ENCODE measurements around the gene KLF4. TPM values are rescaled to one million over a fixed set of nuclear protein-coding genes. Genes with fewer than 3 reads are reported as not detected.

The KLF4 gene
- total RNA-seq, 1 donor from 2014 or later: 28.0 TPM

DNA sequence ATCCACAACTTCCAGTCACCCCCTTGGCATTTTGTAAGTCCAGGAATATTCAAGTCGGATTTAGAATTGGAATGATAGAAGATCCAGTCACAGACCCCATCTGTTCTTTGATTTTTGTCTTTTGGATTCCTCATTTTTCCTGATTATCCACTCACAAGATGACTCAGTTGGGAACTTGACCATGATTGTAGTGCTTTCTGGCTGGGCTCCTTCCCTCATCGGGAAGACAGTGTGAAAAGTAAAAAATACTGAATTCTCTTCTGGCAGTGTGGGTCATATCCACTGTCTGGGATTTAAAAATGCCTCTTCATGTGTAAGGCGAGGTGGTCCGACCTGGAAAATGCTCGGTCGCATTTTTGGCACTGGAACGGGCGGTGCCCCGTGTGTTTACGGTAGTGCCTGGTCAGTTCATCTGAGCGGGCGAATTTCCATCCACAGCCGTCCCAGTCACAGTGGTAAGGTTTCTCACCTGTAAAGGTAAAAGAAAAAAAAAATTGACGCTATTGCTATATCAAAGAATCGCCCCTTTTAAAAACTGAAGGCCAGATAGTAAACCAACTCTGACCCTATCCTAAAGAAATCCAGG is 4.0 kb downstream of the KLF4 start:
- H3K4me1 ChIP-seq: peaks cover 54% of the 10 kb centered on the region
- intact Hi-C loops (cut with micrococcal nuclease): loop anchor here (5.0 kb wide), 1 partner anchor 152 kb away; no protein-coding TSS in a partner anchor

GRCh38 chr9:107484117-107484723 is 5.3 kb downstream of the KLF4 start:
- peaks cover 21% of the 10 kb centered on the region for H3K36me3 ChIP-seq
- peak overlapping the region; percentile 77 for H3K4me3 ChIP-seq

More for the DNA sequence above, 4.0 kb downstream of the KLF4 start:
- Histone ChIP-seq H3K27ac (replicated peaks) (peak overlapping the region; percentile 98), H3K4me3 (peak overlapping the region; percentile 77), H3K9me3 (replicated peaks) (no peaks in the 10 kb centered on the region), H3K36me3 (peaks cover 21% of the 10 kb centered on the region), H3K27me3 (ENCODE audit: low read depth) (no peaks in the 10 kb centered on the region)
- no peak for DNase-seq
- TF ChIP-seq, protein P1, sequence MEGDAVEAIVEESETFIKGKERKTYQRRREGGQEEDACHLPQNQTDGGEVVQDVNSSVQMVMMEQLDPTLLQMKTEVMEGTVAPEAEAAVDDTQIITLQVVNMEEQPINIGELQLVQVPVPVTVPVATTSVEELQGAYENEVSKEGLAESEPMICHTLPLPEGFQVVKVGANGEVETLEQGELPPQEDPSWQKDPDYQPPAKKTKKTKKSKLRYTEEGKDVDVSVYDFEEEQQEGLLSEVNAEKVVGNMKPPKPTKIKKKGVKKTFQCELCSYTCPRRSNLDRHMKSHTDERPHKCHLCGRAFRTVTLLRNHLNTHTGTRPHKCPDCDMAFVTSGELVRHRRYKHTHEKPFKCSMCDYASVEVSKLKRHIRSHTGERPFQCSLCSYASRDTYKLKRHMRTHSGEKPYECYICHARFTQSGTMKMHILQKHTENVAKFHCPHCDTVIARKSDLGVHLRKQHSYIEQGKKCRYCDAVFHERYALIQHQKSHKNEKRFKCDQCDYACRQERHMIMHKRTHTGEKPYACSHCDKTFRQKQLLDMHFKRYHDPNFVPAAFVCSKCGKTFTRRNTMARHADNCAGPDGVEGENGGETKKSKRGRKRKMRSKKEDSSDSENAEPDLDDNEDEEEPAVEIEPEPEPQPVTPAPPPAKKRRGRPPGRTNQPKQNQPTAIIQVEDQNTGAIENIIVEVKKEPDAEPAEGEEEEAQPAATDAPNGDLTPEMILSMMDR (IDR thresholded peaks at IDR 0.05; ENCODE audit: borderline replicate concordance): no peak

DNA sequence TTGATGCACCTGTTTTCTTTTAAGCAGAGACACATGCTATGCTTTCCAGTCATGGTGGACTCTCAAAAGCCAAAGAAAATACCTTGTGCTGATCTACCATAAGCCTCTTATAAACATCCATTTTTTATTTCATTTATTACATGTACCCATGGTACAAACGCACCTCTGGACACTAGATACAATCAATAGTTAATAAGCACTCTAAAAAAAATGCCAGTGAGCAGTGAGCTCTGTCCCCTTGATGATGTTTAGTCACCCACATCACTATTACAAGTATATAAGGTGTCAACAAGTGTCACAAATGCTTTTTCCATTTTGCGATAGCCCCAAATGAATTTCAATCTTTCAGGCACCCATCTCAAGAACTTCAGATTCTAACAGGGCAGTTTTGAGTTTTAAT is 5.9 kb downstream of the KLF4 start:
- intact Hi-C loops (cut with micrococcal nuclease): loop anchor here (5.0 kb wide), 1 partner anchor 789 kb away; no protein-coding TSS in a partner anchor
- H3K4me1 ChIP-seq: peaks cover 39% of the 10 kb centered on the region
- H3K36me3 ChIP-seq: peaks cover 21% of the 10 kb centered on the region
- H3K9me3 ChIP-seq (replicated peaks): no peaks in the 10 kb centered on the region
- no peaks in the 10 kb centered on the region for H3K27me3 ChIP-seq (ENCODE audit: low read depth)
- no peak for DNase-seq
- peak overlapping the region; percentile 98 for H3K27ac ChIP-seq (replicated peaks)
- H3K4me3 ChIP-seq: peak overlapping the region; percentile 77
- TF ChIP-seq, protein P1 (IDR thresholded peaks at IDR 0.05; ENCODE audit: borderline replicate concordance): no peak

More at GRCh38 chr9:107484117-107484723, 5.3 kb downstream of the KLF4 start:
- no peaks in the 10 kb centered on the region for H3K9me3 ChIP-seq (replicated peaks)
- no peaks in the 10 kb centered on the region for H3K27me3 ChIP-seq (ENCODE audit: low read depth)
- TF ChIP-seq, protein P1 (IDR thresholded peaks at IDR 0.05; ENCODE audit: borderline replicate concordance): peak; percentile 72
- DNase-seq: no peak
- H3K4me1 ChIP-seq: peaks cover 44% of the 10 kb centered on the region
- intact Hi-C loops (cut with micrococcal nuclease): loop anchor here (5.0 kb wide), 1 partner anchor 788 kb away; no protein-coding TSS in a partner anchor
- peak overlapping the region; percentile 98 for H3K27ac ChIP-seq (replicated peaks)

GRCh38 chr9:107481035-107481434 is 8.5 kb downstream of the KLF4 start:
- Histone ChIP-seq H3K36me3 (peaks cover 13% of the 10 kb centered on the region), H3K27me3 (ENCODE audit: low read depth) (no peaks in the 10 kb centered on the region), H3K27ac (replicated peaks) (peak overlapping the region; percentile 20), H3K9me3 (replicated peaks) (no peaks in the 10 kb centered on the region), H3K4me3 (no peak overlapping the region), H3K4me1 (peaks cover 17% of the 10 kb centered on the region)
- intact Hi-C loops (cut with micrococcal nuclease): loop anchor here (5.0 kb wide), 1 partner anchor 791 kb away; no protein-coding TSS in a partner anchor
- TF ChIP-seq, protein P1 (IDR thresholded peaks at IDR 0.05; ENCODE audit: borderline replicate concordance): peak; percentile 40
- DNase-seq: no peak

DNA sequence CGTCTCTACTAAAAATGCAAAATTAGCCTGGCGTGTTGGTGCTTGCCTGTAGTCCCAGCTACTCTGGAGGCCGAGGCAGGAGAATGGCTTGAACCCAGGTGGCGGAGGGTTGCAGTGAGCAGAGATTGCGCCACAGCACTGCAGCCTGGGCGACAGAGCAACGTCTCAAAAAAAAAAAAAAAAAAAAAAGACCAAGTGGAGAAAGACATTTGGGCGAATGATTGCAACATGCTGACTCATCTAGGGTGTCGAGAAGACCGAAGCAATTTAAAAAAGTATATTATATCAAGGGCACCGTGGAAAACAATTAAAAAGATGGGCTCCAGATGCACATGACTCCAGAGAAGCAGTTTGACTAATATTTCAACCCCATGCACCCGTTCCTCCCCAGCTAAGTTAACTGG is 9.2 kb downstream of the KLF4 start:
- peak; percentile 30 for DNase-seq
- TF ChIP-seq, protein P1 (IDR thresholded peaks at IDR 0.05; ENCODE audit: borderline replicate concordance): no peak
- no peaks in the 10 kb centered on the region for H3K27me3 ChIP-seq (ENCODE audit: low read depth)
- peaks cover 8% of the 10 kb centered on the region for H3K36me3 ChIP-seq
- intact Hi-C loops (cut with micrococcal nuclease): loop anchor here (5.0 kb wide), 1 partner anchor 792 kb away; no protein-coding TSS in a partner anchor
- peak overlapping the region; percentile 20 for H3K27ac ChIP-seq (replicated peaks)
- H3K4me3 ChIP-seq: no peak overlapping the region
- H3K4me1 ChIP-seq: peaks cover 13% of the 10 kb centered on the region
- H3K9me3 ChIP-seq (replicated peaks): no peaks in the 10 kb centered on the region

Data from left ventricle myocardium inferior (tissue), 1 donor.